GM13977 (cell line): ENCODE measurements around the gene RPS27L.

Source experiments
- DNase-seq: peaks from one replicate; pipeline ENCODE4 v3.0.0; 2012; ENCODE audit warnings: low spot score
- in situ Hi-C: fragments of 300-500 bp; cut with MboI; formaldehyde crosslinking; loops from one replicate; pipeline ENCODE4 v1.12.0; 2022; ENCODE audit warnings: low sequenced_read_pairs, low pct_unique_long_range_greater_than_20kb, mixed read lengths, inconsistent platforms; ENCODE audit not compliant: unreplicated experiment
- TF ChIP-seq, protein P1 (sequence below): IDR thresholded peaks from 2 replicates; pipeline ENCODE4 v1.5.1; 2012; ENCODE audit warnings: mild to moderate bottlenecking, control low read depth; ENCODE audit not compliant: insufficient read depth; ENCODE audit errors: extremely low read depth, missing control alignments

The RPS27L gene

DNA sequence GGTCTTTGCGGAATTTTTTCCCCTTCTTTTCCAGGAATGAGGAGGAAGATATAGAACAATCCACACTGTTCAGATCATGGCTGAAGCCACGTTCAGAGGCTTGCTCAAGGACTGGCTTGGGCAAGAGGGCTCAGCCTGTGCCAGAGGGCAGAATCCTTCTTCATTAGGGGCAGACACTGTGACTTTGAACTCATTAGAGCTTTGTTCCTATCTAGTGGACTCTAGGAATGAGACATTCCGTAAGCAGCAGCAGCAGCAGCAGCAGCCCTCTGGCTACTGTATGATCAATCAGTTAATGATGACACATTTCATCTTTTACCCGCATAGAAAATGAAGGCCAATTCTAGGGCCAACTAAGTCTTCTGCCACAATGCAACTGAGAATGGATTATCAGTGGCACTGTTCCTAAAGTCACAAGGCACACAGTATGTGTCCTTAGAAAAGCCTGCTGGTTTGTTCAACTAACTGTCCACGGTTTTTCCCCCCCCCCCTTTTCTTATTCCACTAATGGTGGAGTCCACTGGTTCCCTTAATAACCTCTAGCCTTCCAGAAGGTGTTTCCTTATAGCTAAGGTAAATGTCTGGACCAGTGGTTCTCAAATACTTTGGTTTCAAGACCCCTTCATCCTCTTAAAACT is 30.4 kb upstream of the RPS27L start:
- no peak for DNase-seq
- TF ChIP-seq, protein P1, sequence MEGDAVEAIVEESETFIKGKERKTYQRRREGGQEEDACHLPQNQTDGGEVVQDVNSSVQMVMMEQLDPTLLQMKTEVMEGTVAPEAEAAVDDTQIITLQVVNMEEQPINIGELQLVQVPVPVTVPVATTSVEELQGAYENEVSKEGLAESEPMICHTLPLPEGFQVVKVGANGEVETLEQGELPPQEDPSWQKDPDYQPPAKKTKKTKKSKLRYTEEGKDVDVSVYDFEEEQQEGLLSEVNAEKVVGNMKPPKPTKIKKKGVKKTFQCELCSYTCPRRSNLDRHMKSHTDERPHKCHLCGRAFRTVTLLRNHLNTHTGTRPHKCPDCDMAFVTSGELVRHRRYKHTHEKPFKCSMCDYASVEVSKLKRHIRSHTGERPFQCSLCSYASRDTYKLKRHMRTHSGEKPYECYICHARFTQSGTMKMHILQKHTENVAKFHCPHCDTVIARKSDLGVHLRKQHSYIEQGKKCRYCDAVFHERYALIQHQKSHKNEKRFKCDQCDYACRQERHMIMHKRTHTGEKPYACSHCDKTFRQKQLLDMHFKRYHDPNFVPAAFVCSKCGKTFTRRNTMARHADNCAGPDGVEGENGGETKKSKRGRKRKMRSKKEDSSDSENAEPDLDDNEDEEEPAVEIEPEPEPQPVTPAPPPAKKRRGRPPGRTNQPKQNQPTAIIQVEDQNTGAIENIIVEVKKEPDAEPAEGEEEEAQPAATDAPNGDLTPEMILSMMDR: no peak
- in situ Hi-C loops: no loop called here

- in situ Hi-C loops: no loop called here
- TF ChIP-seq, protein P1: no peak
- no peak for DNase-seq
Measured at GRCh38 chr15:63186065-63186464, 28.8 kb upstream of the RPS27L start.

DNA sequence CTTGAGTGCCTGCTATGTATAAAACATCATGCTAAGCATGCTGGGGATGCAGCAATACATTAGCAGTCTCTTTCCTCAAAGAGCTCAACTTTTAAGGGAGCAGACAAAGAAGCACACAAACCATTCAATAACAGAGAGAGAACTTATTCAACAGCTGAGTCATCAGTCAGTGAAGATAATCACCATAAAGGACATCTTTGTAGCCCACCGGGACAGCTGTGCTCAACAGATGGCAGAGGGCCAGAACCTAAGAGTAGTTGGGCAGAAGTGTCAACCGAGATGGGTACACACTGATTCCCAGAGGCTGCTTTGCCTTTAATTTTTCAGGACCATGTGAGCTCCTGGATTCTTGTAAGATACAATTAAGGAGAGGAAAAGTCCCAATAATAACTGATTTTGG is 27.9 kb upstream of the RPS27L start:
- TF ChIP-seq, protein P1: no peak
- in situ Hi-C loops: no loop called here
- DNase-seq: no peak

GRCh38 chr15:63181648-63182047 is 24.4 kb upstream of the RPS27L start:
- TF ChIP-seq, protein P1: no peak
- no peak for DNase-seq
- in situ Hi-C loops: no loop called here

- TF ChIP-seq, protein P1: no peak
- in situ Hi-C loops: no loop called here
- DNase-seq: no peak
Measured at GRCh38 chr15:63180746-63181145, 23.5 kb upstream of the RPS27L start.

DNA sequence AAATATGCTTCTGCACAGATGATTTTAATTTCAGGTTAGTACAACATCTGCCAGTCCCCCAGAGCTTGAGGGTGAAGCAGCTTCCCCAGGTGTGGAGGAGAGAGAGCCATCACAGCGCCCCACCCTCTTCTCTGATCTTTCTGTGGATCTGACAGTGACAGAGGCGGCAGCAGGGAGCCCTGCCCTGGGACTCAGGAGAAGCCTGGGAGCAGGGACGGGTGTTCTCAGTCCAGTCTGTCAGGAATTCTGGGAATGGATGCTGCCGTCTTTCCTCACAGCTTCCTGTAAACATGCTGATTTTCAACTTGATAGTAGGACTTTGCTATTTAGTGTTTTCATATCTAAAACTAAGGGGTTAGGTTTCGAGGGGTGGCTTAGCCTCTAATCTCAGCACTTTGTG is 20.8 kb upstream of the RPS27L start:
- TF ChIP-seq, protein P1: no peak
- in situ Hi-C loops: no loop called here
- DNase-seq: no peak
